OCI-LY1 (cell line): ENCODE data around the gene SGK2.
A peak's percentile ranks its signal among the peaks of the same experiment; 100 is the strongest.

Source experiments
- H2AFZ ChIP-seq: fragments of 200-600 bp; sonication (generic), shearing (Covaris generic); 2 replicates; pipeline ENCODE4 v1.6.0; 2014; ENCODE audit warnings: antibody characterized with exemption, mild to moderate bottlenecking, low read length
- H3F3A ChIP-seq: fragments of 200-600 bp; sonication (generic), shearing (Covaris generic); 2 replicates; pipeline ENCODE4 v1.6.0; 2014; ENCODE audit warnings: mild to moderate bottlenecking, antibody characterized with exemption, low read length, moderate library complexity; ENCODE audit not compliant: insufficient read depth
- H3K27ac ChIP-seq: fragments of 200-600 bp; sonication (generic); 2 replicates; pipeline ENCODE4 v1.5.1; 2014; ENCODE audit warnings: low read length, mixed run types, mild to moderate bottlenecking, low read depth; ENCODE audit not compliant: poor library complexity, severe bottlenecking
- H3K27me3 ChIP-seq: fragments of 200-600 bp; sonication (generic); 2 replicates; pipeline ENCODE4 v1.6.0; 2014; ENCODE audit warnings: antibody characterized with exemption, mild to moderate bottlenecking, low read length, moderate library complexity; ENCODE audit not compliant: insufficient read depth
- H3K36me3 ChIP-seq: fragments of 200-600 bp; sonication (generic); 2 replicates; pipeline ENCODE4 v1.6.1; 2014; ENCODE audit warnings: mild to moderate bottlenecking, antibody characterized with exemption, low read length, moderate library complexity, mixed read lengths; ENCODE audit not compliant: insufficient read depth
- H3K4me1 ChIP-seq: fragments of 200-600 bp; sonication (generic); 2 replicates; pipeline ENCODE4 v1.5.1; 2014; ENCODE audit warnings: mild to moderate bottlenecking, low read length, moderate library complexity; ENCODE audit not compliant: insufficient read depth, severe bottlenecking
- H3K4me2 ChIP-seq: fragments of 200-600 bp; sonication (generic), shearing (Covaris generic); 2 replicates; pipeline ENCODE4 v1.6.1; 2014; ENCODE audit warnings: low read length
- H3K4me3 ChIP-seq: fragments of 200-600 bp; sonication (generic); 2 replicates; pipeline ENCODE4 v1.5.1; 2014; ENCODE audit warnings: low read length, low read depth, mild to moderate bottlenecking, mixed read lengths; ENCODE audit not compliant: poor library complexity, severe bottlenecking
- H3K79me2 ChIP-seq: fragments of 200-600 bp; shearing (Covaris generic); 2 replicates; pipeline ENCODE4 v1.6.1; 2016; ENCODE audit warnings: mixed run types, low read length, mixed read lengths; ENCODE audit not compliant: insufficient read depth
- H3K9ac ChIP-seq: fragments of 200-600 bp; sonication (generic), shearing (Covaris generic); 2 replicates; pipeline ENCODE4 v1.6.1; 2014; ENCODE audit warnings: mild to moderate bottlenecking, low read length, mixed read lengths
- H3K9me2 ChIP-seq: fragments of 200-600 bp; sonication (generic), shearing (Covaris generic); 2 replicates; pipeline ENCODE4 v1.6.1; 2014; ENCODE audit warnings: low read depth, mild to moderate bottlenecking, low read length, mixed read lengths
- H3K9me3 ChIP-seq: fragments of 200-600 bp; shearing (Covaris generic); 2 replicates; pipeline ENCODE4 v1.6.1; 2014; ENCODE audit warnings: low read length, mixed read lengths
- H4K20me1 ChIP-seq: fragments of 200-600 bp; sonication (generic), shearing (Covaris generic); 2 replicates; pipeline ENCODE4 v1.6.0; 2016; ENCODE audit warnings: mild to moderate bottlenecking, low read length; ENCODE audit not compliant: insufficient read depth
- EZH2 ChIP-seq: fragments of 200-600 bp; sonication (generic), shearing (Covaris generic); IDR thresholded peaks from 2 replicates; pipeline ENCODE4 v1.8.0; 2017; ENCODE audit warnings: borderline replicate concordance, mixed run types, mild to moderate bottlenecking, antibody characterized with exemption, low read length, moderate library complexity, mixed read lengths
- TF ChIP-seq, protein P1 (sequence below): fragments of 200-600 bp; sonication (generic), shearing (Covaris generic); IDR thresholded peaks from 2 replicates; pipeline ENCODE4 v1.5.1; 2017; ENCODE audit warnings: mild to moderate bottlenecking, antibody characterized with exemption, low read length, moderate library complexity, mixed read lengths

SGK2 gene

GRCh38 chr20:43545837-43546578, 12.8 kb upstream of the SGK2 start:
- H3F3A ChIP-seq: no peaks in the 10 kb centered on the region
- 0 out of 2 replicates have a peak, but pooled peaks cover 3% of the 10 kb centered on the region for H3K36me3 ChIP-seq
- H3K4me2 ChIP-seq: no peak overlapping the region
- H3K9ac ChIP-seq: no peak overlapping the region
- no peak overlapping the region for H2AFZ ChIP-seq
- H3K27me3 ChIP-seq: no peaks in the 10 kb centered on the region
- no peaks in the 10 kb centered on the region for H3K9me2 ChIP-seq
- no peak overlapping the region for H3K4me3 ChIP-seq
- TF ChIP-seq, protein P1, sequence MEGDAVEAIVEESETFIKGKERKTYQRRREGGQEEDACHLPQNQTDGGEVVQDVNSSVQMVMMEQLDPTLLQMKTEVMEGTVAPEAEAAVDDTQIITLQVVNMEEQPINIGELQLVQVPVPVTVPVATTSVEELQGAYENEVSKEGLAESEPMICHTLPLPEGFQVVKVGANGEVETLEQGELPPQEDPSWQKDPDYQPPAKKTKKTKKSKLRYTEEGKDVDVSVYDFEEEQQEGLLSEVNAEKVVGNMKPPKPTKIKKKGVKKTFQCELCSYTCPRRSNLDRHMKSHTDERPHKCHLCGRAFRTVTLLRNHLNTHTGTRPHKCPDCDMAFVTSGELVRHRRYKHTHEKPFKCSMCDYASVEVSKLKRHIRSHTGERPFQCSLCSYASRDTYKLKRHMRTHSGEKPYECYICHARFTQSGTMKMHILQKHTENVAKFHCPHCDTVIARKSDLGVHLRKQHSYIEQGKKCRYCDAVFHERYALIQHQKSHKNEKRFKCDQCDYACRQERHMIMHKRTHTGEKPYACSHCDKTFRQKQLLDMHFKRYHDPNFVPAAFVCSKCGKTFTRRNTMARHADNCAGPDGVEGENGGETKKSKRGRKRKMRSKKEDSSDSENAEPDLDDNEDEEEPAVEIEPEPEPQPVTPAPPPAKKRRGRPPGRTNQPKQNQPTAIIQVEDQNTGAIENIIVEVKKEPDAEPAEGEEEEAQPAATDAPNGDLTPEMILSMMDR: peak; percentile 36; the same call in 1 of the 2 replicates
- no peak for TF ChIP-seq EZH2
- no peaks in the 10 kb centered on the region for H4K20me1 ChIP-seq
- H3K4me1 ChIP-seq: no peaks in the 10 kb centered on the region
- no peak overlapping the region for H3K27ac ChIP-seq
- H3K9me3 ChIP-seq: no peaks in the 10 kb centered on the region
- no peaks in the 10 kb centered on the region for H3K79me2 ChIP-seq

DNA sequence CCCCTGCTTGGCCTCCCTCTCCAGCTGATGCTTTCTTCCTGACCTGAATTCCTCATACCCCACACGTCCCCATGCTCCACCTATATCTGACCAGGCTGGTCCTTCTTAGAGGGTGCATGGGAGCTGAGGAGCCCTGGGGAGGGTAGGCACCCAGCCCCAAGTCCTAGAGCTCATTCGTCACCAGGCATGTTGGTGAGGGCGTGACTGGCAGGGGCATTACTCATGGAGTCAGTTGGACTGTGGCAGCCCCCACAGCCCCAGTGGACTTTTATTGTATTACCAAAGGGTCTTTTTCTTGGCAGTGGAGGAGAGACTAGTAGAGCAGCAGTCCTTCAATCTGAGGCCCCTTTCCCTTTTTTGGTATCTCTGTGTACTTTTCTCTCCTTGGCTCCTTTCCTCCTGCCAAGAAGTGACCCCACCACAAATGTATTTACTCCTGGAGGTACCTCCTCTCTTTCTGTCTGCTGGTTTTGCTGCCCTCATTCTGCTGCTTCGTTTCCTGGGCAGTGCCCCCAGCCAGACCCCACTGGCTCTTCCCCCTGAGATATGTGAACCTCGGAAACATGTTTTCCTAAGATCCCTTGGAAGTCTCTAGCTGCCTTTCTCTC, 10.4 kb upstream of the SGK2 start:
- Histone ChIP-seq H4K20me1 (no peaks in the 10 kb centered on the region), H3K9me2 (no peaks in the 10 kb centered on the region), H3K27me3 (no peaks in the 10 kb centered on the region), H3K4me2 (no peak overlapping the region), H3K27ac (no peak overlapping the region), H2AFZ (no peak overlapping the region), H3K36me3 (no peaks in the 10 kb centered on the region), H3K79me2 (no peaks in the 10 kb centered on the region), H3K9me3 (no peaks in the 10 kb centered on the region), H3F3A (no peaks in the 10 kb centered on the region), H3K4me1 (no peaks in the 10 kb centered on the region), H3K4me3 (no peak overlapping the region), H3K9ac (no peak overlapping the region)
- TF ChIP-seq, protein P1: no peak
- TF ChIP-seq EZH2: no peak

DNA sequence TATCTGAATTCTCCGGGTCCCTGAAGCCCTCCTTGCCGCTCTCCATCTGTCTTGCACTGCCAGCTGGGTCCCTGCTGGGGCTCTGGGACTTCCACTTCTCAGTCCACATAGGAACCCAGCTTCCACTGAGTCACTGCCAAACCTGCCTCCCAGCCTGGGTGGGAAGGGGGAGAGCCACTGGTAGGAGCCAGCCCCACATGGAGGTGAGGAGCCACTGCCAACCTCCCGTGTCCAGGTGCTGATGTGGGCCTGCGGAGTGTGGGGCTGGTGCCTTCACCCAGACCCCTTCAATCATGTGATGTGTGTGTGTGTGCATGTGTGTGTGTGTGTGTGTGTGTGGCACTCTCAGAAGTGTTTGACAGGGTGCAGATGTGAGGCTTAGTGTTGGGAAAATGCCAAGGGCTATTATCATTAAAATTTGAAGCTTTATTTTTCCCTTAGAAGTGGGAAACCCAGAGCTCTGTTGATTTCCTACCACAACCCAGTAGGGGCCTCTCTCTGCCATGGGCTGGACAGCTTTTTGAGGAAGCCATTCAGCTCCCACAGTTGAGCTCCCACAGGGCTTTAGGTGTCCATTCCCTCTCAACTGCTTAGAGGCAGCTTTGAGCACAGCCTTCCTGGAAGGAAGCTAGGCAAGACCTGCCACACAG, 9.3 kb upstream of the SGK2 start:
- Histone ChIP-seq H3K27me3 (no peaks in the 10 kb centered on the region), H3K4me3 (no peak overlapping the region), H2AFZ (no peak overlapping the region), H3K27ac (no peak overlapping the region), H4K20me1 (no peaks in the 10 kb centered on the region), H3K9me3 (no peaks in the 10 kb centered on the region), H3K4me1 (no peaks in the 10 kb centered on the region), H3F3A (no peaks in the 10 kb centered on the region), H3K9me2 (no peaks in the 10 kb centered on the region), H3K4me2 (no peak overlapping the region), H3K36me3 (no peaks in the 10 kb centered on the region), H3K9ac (no peak overlapping the region), H3K79me2 (no peaks in the 10 kb centered on the region)
- TF ChIP-seq EZH2: no peak
- TF ChIP-seq, protein P1: no peak
